ENCODE measurements around the gene KHK. TPM values are rescaled to one million over a fixed set of nuclear protein-coding genes. Genes with fewer than 3 reads are reported as not detected.

The KHK gene
- total and polyA plus RNA-seq, 9 of the 15 experiments (the other 6 are each of a cell fraction or from before 2014, with no cell fraction given), result 1.5 to 10.7 (median 5.2) TPM

DNA sequence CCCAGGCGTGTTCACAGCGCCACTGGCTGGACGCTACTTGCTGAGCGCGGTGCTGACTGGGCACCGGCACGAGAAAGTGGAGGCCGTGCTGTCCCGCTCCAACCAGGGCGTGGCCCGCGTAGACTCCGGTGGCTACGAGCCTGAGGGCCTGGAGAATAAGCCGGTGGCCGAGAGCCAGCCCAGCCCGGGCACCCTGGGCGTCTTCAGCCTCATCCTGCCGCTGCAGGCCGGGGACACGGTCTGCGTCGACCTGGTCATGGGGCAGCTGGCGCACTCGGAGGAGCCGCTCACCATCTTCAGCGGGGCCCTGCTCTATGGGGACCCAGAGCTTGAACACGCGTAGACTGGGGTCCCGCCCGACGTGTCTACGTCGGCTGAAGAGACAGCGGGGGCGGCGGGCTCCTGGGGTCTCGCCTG lies 891 bp upstream of the KHK start (continued):
- TF ChIP-seq, protein P1, sequence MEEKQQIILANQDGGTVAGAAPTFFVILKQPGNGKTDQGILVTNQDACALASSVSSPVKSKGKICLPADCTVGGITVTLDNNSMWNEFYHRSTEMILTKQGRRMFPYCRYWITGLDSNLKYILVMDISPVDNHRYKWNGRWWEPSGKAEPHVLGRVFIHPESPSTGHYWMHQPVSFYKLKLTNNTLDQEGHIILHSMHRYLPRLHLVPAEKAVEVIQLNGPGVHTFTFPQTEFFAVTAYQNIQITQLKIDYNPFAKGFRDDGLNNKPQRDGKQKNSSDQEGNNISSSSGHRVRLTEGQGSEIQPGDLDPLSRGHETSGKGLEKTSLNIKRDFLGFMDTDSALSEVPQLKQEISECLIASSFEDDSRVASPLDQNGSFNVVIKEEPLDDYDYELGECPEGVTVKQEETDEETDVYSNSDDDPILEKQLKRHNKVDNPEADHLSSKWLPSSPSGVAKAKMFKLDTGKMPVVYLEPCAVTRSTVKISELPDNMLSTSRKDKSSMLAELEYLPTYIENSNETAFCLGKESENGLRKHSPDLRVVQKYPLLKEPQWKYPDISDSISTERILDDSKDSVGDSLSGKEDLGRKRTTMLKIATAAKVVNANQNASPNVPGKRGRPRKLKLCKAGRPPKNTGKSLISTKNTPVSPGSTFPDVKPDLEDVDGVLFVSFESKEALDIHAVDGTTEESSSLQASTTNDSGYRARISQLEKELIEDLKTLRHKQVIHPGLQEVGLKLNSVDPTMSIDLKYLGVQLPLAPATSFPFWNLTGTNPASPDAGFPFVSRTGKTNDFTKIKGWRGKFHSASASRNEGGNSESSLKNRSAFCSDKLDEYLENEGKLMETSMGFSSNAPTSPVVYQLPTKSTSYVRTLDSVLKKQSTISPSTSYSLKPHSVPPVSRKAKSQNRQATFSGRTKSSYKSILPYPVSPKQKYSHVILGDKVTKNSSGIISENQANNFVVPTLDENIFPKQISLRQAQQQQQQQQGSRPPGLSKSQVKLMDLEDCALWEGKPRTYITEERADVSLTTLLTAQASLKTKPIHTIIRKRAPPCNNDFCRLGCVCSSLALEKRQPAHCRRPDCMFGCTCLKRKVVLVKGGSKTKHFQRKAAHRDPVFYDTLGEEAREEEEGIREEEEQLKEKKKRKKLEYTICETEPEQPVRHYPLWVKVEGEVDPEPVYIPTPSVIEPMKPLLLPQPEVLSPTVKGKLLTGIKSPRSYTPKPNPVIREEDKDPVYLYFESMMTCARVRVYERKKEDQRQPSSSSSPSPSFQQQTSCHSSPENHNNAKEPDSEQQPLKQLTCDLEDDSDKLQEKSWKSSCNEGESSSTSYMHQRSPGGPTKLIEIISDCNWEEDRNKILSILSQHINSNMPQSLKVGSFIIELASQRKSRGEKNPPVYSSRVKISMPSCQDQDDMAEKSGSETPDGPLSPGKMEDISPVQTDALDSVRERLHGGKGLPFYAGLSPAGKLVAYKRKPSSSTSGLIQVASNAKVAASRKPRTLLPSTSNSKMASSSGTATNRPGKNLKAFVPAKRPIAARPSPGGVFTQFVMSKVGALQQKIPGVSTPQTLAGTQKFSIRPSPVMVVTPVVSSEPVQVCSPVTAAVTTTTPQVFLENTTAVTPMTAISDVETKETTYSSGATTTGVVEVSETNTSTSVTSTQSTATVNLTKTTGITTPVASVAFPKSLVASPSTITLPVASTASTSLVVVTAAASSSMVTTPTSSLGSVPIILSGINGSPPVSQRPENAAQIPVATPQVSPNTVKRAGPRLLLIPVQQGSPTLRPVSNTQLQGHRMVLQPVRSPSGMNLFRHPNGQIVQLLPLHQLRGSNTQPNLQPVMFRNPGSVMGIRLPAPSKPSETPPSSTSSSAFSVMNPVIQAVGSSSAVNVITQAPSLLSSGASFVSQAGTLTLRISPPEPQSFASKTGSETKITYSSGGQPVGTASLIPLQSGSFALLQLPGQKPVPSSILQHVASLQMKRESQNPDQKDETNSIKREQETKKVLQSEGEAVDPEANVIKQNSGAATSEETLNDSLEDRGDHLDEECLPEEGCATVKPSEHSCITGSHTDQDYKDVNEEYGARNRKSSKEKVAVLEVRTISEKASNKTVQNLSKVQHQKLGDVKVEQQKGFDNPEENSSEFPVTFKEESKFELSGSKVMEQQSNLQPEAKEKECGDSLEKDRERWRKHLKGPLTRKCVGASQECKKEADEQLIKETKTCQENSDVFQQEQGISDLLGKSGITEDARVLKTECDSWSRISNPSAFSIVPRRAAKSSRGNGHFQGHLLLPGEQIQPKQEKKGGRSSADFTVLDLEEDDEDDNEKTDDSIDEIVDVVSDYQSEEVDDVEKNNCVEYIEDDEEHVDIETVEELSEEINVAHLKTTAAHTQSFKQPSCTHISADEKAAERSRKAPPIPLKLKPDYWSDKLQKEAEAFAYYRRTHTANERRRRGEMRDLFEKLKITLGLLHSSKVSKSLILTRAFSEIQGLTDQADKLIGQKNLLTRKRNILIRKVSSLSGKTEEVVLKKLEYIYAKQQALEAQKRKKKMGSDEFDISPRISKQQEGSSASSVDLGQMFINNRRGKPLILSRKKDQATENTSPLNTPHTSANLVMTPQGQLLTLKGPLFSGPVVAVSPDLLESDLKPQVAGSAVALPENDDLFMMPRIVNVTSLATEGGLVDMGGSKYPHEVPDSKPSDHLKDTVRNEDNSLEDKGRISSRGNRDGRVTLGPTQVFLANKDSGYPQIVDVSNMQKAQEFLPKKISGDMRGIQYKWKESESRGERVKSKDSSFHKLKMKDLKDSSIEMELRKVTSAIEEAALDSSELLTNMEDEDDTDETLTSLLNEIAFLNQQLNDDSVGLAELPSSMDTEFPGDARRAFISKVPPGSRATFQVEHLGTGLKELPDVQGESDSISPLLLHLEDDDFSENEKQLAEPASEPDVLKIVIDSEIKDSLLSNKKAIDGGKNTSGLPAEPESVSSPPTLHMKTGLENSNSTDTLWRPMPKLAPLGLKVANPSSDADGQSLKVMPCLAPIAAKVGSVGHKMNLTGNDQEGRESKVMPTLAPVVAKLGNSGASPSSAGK (IDR thresholded peaks at IDR 0.05), result peak; percentile 54
- TF ChIP-seq ZNF12 (CRISPR knock-in tag; IDR thresholded peaks at IDR 0.05), result 0 out of 2 replicates have a peak, but pooled peaks have one; percentile 5
- TF ChIP-seq MAFG (tag; conservative IDR thresholded peaks at IDR 0.05), result peak; percentile 18; the same call in 1 of the 2 replicates
- TF ChIP-seq RNF2 (IDR thresholded peaks at IDR 0.05), result peak; percentile 30; the same call in 1 of the 2 replicates
- no peak for TF ChIP-seq HEY1 (CRISPR knock-in tag; IDR thresholded peaks at IDR 0.05; ENCODE audit: borderline replicate concordance)
- TF ChIP-seq ARNT (IDR thresholded peaks at IDR 0.05), result no peak
- no peak for TF ChIP-seq ZNF311 (CRISPR knock-in tag; IDR thresholded peaks at IDR 0.05)
- TF ChIP-seq JUND (IDR thresholded peaks at IDR 0.05; ENCODE audit: borderline replicate concordance, low read depth, low read length), result 0 out of 2 replicates have a peak, but pooled peaks have one; percentile 23
- no peak for TF ChIP-seq JUND (tag; IDR thresholded peaks at IDR 0.05; ENCODE audit: borderline replicate concordance, low read depth, low read length)
- peak; percentile 9 for TF ChIP-seq U2AF1 (optimal IDR thresholded peaks at IDR 0.05; ENCODE audit: low read depth, low read length)
- no peak for TF ChIP-seq TFAM (CRISPR knock-in tag; conservative IDR thresholded peaks at IDR 0.05)
- TF ChIP-seq OTX1 (CRISPR knock-in tag; IDR thresholded peaks at IDR 0.05), result 0 out of 2 replicates have a peak, but pooled peaks have one; percentile 6
- TF ChIP-seq STAG1 (CRISPR knock-in tag; IDR thresholded peaks at IDR 0.05; ENCODE audit: borderline replicate concordance), result peak; percentile 48; the same call in 1 of the 2 replicates
- TF ChIP-seq, protein P2, sequence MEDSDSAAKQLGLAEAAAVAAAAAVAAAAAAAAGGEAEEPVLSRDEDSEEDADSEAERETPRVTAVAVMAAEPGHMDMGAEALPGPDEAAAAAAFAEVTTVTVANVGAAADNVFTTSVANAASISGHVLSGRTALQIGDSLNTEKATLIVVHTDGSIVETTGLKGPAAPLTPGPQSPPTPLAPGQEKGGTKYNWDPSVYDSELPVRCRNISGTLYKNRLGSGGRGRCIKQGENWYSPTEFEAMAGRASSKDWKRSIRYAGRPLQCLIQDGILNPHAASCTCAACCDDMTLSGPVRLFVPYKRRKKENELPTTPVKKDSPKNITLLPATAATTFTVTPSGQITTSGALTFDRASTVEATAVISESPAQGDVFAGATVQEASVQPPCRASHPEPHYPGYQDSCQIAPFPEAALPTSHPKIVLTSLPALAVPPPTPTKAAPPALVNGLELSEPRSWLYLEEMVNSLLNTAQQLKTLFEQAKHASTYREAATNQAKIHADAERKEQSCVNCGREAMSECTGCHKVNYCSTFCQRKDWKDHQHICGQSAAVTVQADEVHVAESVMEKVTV (CRISPR knock-in tag; IDR thresholded peaks at IDR 0.05), result peak; percentile 58; the same call in 1 of the 2 replicates
